ENCODE data around the gene RNF11. TPM values are rescaled to one million over a fixed set of nuclear protein-coding genes. Genes with fewer than 3 reads are reported as not detected.
A peak's percentile ranks its signal among the peaks of the same experiment; 100 is the strongest.
"Not testable (repeated sequence)": the region's sequence is repeated elsewhere in the genome, so short reads cannot be mapped to it uniquely, and the experiment has no call there.

The RNF11 gene
- total RNA-seq, 2 experiments from 2014 or later: 34.8 to 39.7 TPM

DNA sequence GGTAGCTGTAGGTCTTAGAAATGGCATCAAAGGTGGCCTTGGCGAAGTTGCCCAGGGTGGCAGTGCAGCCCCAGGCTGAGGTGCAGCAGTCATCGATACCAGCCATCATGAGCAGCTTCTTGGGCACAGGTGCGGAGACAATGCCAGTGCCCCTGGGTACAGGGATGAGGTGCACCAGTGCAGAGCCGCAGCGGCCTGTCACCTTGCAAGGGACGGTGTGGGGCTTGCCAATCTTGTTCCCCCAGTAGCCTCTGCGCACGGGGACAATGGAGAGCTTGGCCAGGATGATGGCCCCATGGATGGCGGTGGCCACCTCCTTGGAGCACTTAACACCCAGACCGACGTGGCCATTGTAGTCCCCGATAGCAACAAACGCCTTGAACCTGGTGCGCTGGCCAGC lies 14.7 kb downstream of the RNF11 start:
- POLR2A ChIA-PET; H3K9me3 Mint-ChIP-seq; H3K27me3 Mint-ChIP-seq; H3K27ac Mint-ChIP-seq; DNase-seq; H3K4me3 Mint-ChIP-seq; H3K36me3 Mint-ChIP-seq (ENCODE audit: low read depth): not testable (repeated sequence)
- H3K4me1 Mint-ChIP-seq: peaks cover 25% of the 10 kb centered on the region
- CTCF ChIA-PET: interaction anchor here (1.4 to 1.5 kb wide), 2 partner anchors 46 to 61 kb away, joined by 3 to 4 read pairs; no protein-coding TSS in a partner anchor

- H3K36me3 Mint-ChIP-seq (ENCODE audit: low read depth); H3K27ac Mint-ChIP-seq; H3K4me3 Mint-ChIP-seq; DNase-seq; H3K9me3 Mint-ChIP-seq; POLR2A ChIA-PET; H3K27me3 Mint-ChIP-seq: not testable (repeated sequence)
- H3K4me1 Mint-ChIP-seq: peaks cover 23% of the 10 kb centered on the region
- CTCF ChIA-PET: interaction anchor here (1.4 to 1.5 kb wide), 2 partner anchors 46 to 61 kb away, joined by 3 to 4 read pairs; no protein-coding TSS in a partner anchor
Measured at GRCh38 chr1:51251165-51251564, 15.1 kb downstream of the RNF11 start.

GRCh38 chr1:51252366-51252765 lies 16.3 kb downstream of the RNF11 start:
- Mint-ChIP-seq H3K4me1 (peaks cover 12% of the 10 kb centered on the region), H3K27ac (no peak overlapping the region), H3K27me3 (no peaks in the 10 kb centered on the region), H3K36me3 (ENCODE audit: low read depth) (no peaks in the 10 kb centered on the region), H3K9me3 (no peaks in the 10 kb centered on the region), H3K4me3 (no peak overlapping the region)
- DNase-seq: no peak
- POLR2A ChIA-PET: interaction anchor here (0.9 kb wide), 1 partner anchor 17 kb away, joined by 3 read pairs; no protein-coding TSS in a partner anchor
- CTCF ChIA-PET: interaction anchor here (1.4 to 1.5 kb wide), 2 partner anchors 44 to 62 kb away, joined by 3 to 4 read pairs; no protein-coding TSS in a partner anchor

DNA sequence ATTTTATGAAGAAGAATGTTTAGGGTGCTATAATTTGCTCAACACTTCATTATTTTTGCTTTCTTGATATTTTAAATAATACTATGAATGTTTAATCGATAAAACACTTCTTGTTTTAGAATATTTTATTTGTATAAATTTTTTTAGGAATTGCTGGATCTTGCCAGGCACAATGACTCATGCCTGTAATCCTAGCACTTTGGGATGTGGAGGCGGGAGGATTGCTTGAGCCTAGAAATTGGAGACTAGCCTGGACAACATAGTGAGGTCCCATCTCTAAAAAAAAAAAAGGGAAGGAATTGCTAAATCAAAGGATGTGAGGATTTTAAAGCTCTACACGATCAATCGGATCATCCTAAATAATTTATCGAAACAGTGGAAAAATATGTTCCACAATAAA lies 17.6 kb downstream of the RNF11 start:
- ChIA-PET POLR2A (no interaction called here), CTCF (no interaction called here)
- no peak overlapping the region for H3K27ac Mint-ChIP-seq
- no peaks in the 10 kb centered on the region for H3K36me3 Mint-ChIP-seq (ENCODE audit: low read depth)
- no peaks in the 10 kb centered on the region for H3K27me3 Mint-ChIP-seq
- H3K9me3 Mint-ChIP-seq: no peaks in the 10 kb centered on the region
- DNase-seq: no peak
- H3K4me1 Mint-ChIP-seq: peaks cover 9% of the 10 kb centered on the region
- H3K4me3 Mint-ChIP-seq: no peak overlapping the region

GRCh38 chr1:51255331-51255730 lies 19.3 kb downstream of the RNF11 start:
- Mint-ChIP-seq H3K4me3 (no peak overlapping the region), H3K36me3 (ENCODE audit: low read depth) (no peaks in the 10 kb centered on the region), H3K27ac (no peak overlapping the region), H3K4me1 (peaks cover 11% of the 10 kb centered on the region), H3K9me3 (no peaks in the 10 kb centered on the region), H3K27me3 (no peaks in the 10 kb centered on the region)
- no peak for DNase-seq
- CTCF ChIA-PET: interaction anchor here (1.6 kb wide), 1 partner anchor 42 kb away, joined by 10 read pairs; no protein-coding TSS in a partner anchor
- POLR2A ChIA-PET: interaction anchor here (1.3 to 1.5 kb wide), 2 partner anchors 11 to 16 kb away, joined by 3 to 6 read pairs; no protein-coding TSS in a partner anchor

- POLR2A ChIA-PET: interaction anchor here (1.3 to 1.4 kb wide), 2 partner anchors 27 to 303 kb away, joined by 3 to 4 read pairs; partner anchors contain the start of genes FAF1 and RNF11
- Mint-ChIP-seq H3K4me3 (no peak overlapping the region), H3K4me1 (peaks cover 41% of the 10 kb centered on the region), H3K9me3 (no peaks in the 10 kb centered on the region), H3K27me3 (no peaks in the 10 kb centered on the region), H3K36me3 (ENCODE audit: low read depth) (peaks cover 6% of the 10 kb centered on the region), H3K27ac (no peak overlapping the region)
- no peak for DNase-seq
- CTCF ChIA-PET: interaction anchor here (1.0 kb wide), 1 partner anchor 27 kb away, joined by 3 read pairs; the partner anchor contains the start of gene RNF11
Measured at GRCh38 chr1:51263147-51263877, 27.2 kb downstream of the RNF11 start.

DNA sequence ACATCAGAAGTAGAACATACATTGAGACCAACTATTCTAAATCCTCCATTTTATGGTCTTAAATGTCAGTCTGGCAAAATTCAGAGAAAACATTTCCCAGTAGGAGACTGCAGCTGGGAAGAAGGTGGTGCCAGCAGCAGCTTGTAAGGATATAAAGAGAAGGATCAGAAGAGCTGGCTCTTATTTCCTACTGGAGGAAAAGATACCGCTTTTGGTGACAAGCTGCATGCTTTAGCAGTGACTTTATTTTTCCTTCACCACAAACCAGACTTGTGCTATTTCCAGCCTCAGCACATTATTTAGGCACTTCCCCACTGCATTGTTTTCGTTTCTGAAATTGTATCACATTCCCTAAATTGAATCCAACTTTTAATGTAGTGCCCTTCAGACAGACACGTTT lies 28.4 kb downstream of the RNF11 start:
- Mint-ChIP-seq H3K9me3 (no peaks in the 10 kb centered on the region), H3K27ac (no peak overlapping the region), H3K4me3 (no peak overlapping the region), H3K36me3 (ENCODE audit: low read depth) (peaks cover 10% of the 10 kb centered on the region), H3K4me1 (peaks cover 51% of the 10 kb centered on the region), H3K27me3 (no peaks in the 10 kb centered on the region)
- DNase-seq: no peak
- CTCF ChIA-PET: no interaction called here
- POLR2A ChIA-PET: interaction anchor here (0.7 kb wide), 1 partner anchor 252 kb away, joined by 3 read pairs; no protein-coding TSS in a partner anchor

GRCh38 chr1:51265618-51266017 lies 29.5 kb downstream of the RNF11 start:
- ChIA-PET CTCF (no interaction called here), POLR2A (interaction anchor here (1.9 kb wide), 1 partner anchor 31 kb away, joined by 4 read pairs; no protein-coding TSS in a partner anchor)
- no peak for DNase-seq
- H3K27me3 Mint-ChIP-seq: no peaks in the 10 kb centered on the region
- no peak overlapping the region for H3K4me3 Mint-ChIP-seq
- peaks cover 49% of the 10 kb centered on the region for H3K4me1 Mint-ChIP-seq
- H3K27ac Mint-ChIP-seq: no peak overlapping the region
- no peaks in the 10 kb centered on the region for H3K9me3 Mint-ChIP-seq
- peaks cover 19% of the 10 kb centered on the region for H3K36me3 Mint-ChIP-seq (ENCODE audit: low read depth)

DNA sequence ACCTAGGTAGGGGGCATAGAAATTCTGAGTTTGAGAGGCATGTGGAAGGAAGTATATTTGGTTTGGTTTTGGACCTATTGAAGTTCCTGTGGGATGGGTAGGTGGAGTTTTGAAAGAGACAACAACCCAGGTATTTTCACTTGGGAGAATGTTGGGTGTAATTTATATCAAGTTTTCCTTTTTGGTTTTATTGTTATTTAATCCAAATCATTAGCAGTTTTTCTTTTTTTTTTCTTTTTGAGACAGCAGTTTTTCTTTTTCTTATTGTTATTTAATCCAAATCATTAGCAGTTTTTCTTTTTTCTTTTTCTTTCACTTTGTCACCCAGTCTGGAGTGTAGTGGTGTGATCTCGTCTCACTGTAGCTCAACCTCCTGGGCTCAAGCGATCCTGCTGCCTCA lies 30.1 kb downstream of the RNF11 start:
- CTCF ChIA-PET: interaction anchor here (4.3 kb wide), 1 partner anchor 30 kb away, joined by 17 read pairs; no protein-coding TSS in a partner anchor

DNA sequence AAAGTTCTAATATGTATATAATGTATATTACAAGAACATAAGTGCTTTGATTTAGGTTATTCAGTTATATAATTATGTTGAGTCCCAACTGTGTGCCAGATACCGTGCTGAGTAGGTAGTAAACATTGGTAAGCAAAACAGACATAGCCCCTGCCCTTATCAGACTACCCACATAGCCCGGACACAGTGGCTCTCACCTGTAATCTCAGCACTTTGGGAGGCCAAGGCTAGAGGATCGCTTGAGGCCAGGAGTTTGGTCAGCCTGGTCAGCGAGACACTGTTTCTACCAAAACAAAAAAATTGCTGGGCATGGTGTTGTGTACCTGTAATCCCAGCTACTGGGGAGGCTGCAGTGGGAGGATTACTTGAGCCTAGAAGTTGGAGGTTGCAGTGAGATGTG lies 30.7 kb downstream of the RNF11 start:
- Mint-ChIP-seq H3K27me3 (no peaks in the 10 kb centered on the region), H3K9me3 (no peaks in the 10 kb centered on the region), H3K4me1 (peaks cover 48% of the 10 kb centered on the region), H3K27ac (no peak overlapping the region), H3K36me3 (ENCODE audit: low read depth) (peaks cover 30% of the 10 kb centered on the region), H3K4me3 (no peak overlapping the region)
- ChIA-PET POLR2A (interaction anchor here (0.9 to 2.7 kb wide), 6 partner anchors 10 to 306 kb away, joined by 3 to 8 read pairs (median 4); partner anchors contain the start of gene RNF11), CTCF (interaction anchor here (4.3 kb wide), 1 partner anchor 30 kb away, joined by 17 read pairs; no protein-coding TSS in a partner anchor)
- DNase-seq: no peak

More for the DNA sequence above, 30.1 kb downstream of the RNF11 start:
- POLR2A ChIA-PET: interaction anchor here (1.8 to 2.7 kb wide), 3 partner anchors 11 to 31 kb away, joined by 4 to 8 read pairs (median 6); partner anchors contain the start of gene RNF11
- H3K4me1 Mint-ChIP-seq: peaks cover 48% of the 10 kb centered on the region
- no peak overlapping the region for H3K4me3 Mint-ChIP-seq
- no peak overlapping the region for H3K27ac Mint-ChIP-seq
- no peak for DNase-seq
- peaks cover 24% of the 10 kb centered on the region for H3K36me3 Mint-ChIP-seq (ENCODE audit: low read depth)
- no peaks in the 10 kb centered on the region for H3K27me3 Mint-ChIP-seq
- H3K9me3 Mint-ChIP-seq: no peaks in the 10 kb centered on the region

GRCh38 chr1:51268634-51269033 lies 32.6 kb downstream of the RNF11 start:
- Mint-ChIP-seq H3K4me3 (no peak overlapping the region), H3K27me3 (no peaks in the 10 kb centered on the region)
- CTCF ChIA-PET: interaction anchor here (1.3 to 4.3 kb wide), 4 partner anchors 9 to 76 kb away, joined by 4 to 17 read pairs (median 7); no protein-coding TSS in a partner anchor

DNA sequence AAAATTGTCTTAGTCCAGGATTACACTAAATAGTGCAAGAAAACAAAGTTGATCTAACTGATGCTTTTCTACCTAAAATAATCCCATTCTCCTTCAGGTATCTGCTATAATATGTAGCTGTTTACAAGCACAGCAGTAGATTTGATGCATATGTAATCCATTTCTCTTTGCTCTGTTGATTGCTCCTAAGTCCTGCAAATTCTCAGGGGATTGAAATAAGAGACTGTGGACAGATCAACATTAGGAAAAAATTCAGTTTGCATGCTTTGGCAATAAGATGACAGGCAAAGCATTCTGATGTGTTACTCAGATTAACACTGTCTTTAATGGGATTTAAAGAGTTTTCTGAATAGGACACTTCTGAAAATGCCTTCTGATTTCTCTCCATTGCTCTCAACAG lies 34.7 kb downstream of the RNF11 start:
- H3K27me3 Mint-ChIP-seq: no peaks in the 10 kb centered on the region
- ChIA-PET POLR2A (no interaction called here), CTCF (interaction anchor here (2.0 kb wide), 1 partner anchor 24 kb away, joined by 7 read pairs; no protein-coding TSS in a partner anchor)
- peaks cover 41% of the 10 kb centered on the region for H3K4me1 Mint-ChIP-seq
- no peak overlapping the region for H3K4me3 Mint-ChIP-seq
- DNase-seq: no peak
- peaks cover 41% of the 10 kb centered on the region for H3K36me3 Mint-ChIP-seq (ENCODE audit: low read depth)
- H3K9me3 Mint-ChIP-seq: no peaks in the 10 kb centered on the region
- H3K27ac Mint-ChIP-seq: no peak overlapping the region

More at GRCh38 chr1:51268634-51269033, 32.6 kb downstream of the RNF11 start:
- Mint-ChIP-seq H3K27ac (peak overlapping the region; percentile 38), H3K9me3 (no peaks in the 10 kb centered on the region), H3K36me3 (ENCODE audit: low read depth) (peaks cover 38% of the 10 kb centered on the region), H3K4me1 (peaks cover 49% of the 10 kb centered on the region)
- POLR2A ChIA-PET: interaction anchor here (2.7 kb wide), 1 partner anchor 32 kb away, joined by 8 read pairs; the partner anchor contains the start of gene RNF11
- no peak for DNase-seq

DNA sequence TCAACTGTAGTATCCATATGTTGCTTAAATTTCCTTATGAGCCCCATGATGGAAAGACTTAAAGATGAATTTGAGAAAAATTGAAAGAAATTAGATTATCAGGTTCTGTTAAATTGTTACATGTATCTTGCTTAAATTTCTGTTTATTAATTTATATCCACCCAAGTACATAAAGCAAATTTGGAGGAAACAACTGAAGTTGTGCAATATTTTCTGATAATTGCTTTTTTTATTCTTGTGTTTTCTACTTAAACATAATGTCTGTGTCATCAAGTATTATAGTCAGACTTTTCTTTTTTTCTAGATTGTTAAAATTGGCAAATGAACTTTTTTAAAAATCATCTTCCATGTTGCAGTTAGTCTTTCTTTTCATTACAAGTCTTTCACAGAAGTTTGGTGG lies 36.8 kb downstream of the RNF11 start:
- Mint-ChIP-seq H3K9me3 (no peaks in the 10 kb centered on the region), H3K27me3 (no peaks in the 10 kb centered on the region), H3K27ac (no peak overlapping the region), H3K4me3 (no peak overlapping the region), H3K4me1 (peaks cover 25% of the 10 kb centered on the region), H3K36me3 (ENCODE audit: low read depth) (peaks cover 37% of the 10 kb centered on the region)
- CTCF ChIA-PET: interaction anchor here (2.0 kb wide), 1 partner anchor 22 kb away, joined by 7 read pairs; no protein-coding TSS in a partner anchor
- DNase-seq: no peak
- POLR2A ChIA-PET: no interaction called here
